Muscle layer of colon (tissue), 2 donors: ENCODE data around the gene DIP2C.
"Not testable (repeated sequence)": the region's sequence is repeated elsewhere in the genome, so short reads cannot be mapped to it uniquely, and the experiment has no call there.

Source experiments
- H3K27ac ChIP-seq: one replicate; pipeline ENCODE4 v1.7.0; 2013; ENCODE audit warnings: low read depth, mild to moderate bottlenecking, low read length, moderate library complexity
- H3K27me3 ChIP-seq, 2 donors: one replicate each; pipeline ENCODE4 v1.7.0; 2013; ENCODE audit warnings: low read length in 2 of 2, mild to moderate bottlenecking in 2 of 2; ENCODE audit not compliant: insufficient read depth in 2 of 2, control insufficient read depth in 1 of 2
- H3K36me3 ChIP-seq: one replicate; pipeline ENCODE4 v1.7.0; 2013; ENCODE audit warnings: mild to moderate bottlenecking, low read length; ENCODE audit not compliant: insufficient read depth
- H3K4me1 ChIP-seq: one replicate; pipeline ENCODE4 v1.7.0; 2013; ENCODE audit warnings: mild to moderate bottlenecking, low read length; ENCODE audit not compliant: insufficient read depth
- H3K4me3 ChIP-seq, 2 donors: one replicate each; pipeline ENCODE4 v1.7.0; 2013; ENCODE audit warnings: low read length in 2 of 2, low read depth in 1 of 2, mild to moderate bottlenecking in 1 of 2, moderate library complexity in 1 of 2
- H3K9ac ChIP-seq: one replicate; pipeline ENCODE4 v1.7.0; 2013; ENCODE audit warnings: low read length
- H3K9me3 ChIP-seq: one replicate; pipeline ENCODE4 v1.7.0; 2013; ENCODE audit warnings: mild to moderate bottlenecking, low read length
- donor health status: abdominal sarcoma.
- donor health status: Adenocarcinoma of cecum.

The DIP2C gene

DNA sequence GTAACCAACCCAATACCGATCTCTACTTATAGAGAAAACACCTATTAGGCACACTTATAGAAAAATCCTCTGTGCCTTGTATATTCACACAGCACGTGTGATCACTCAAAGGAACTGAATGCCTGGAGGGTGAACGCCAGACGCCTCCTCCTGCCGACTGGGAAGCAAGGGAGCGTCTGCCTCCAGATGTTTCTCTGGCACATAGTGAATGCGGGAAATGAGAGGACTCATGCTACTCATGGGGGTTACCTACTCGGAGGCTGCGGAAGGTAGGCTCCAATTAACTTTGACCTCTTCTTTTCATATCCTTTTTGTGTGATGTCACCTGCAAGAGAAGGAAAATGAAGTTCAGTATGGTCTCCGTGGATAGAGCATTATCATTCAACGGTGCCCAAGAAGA lies 203.3 kb downstream of the DIP2C start:
- no peaks in the 10 kb centered on the region for H3K27me3 ChIP-seq
- H3K27ac ChIP-seq, result peak overlapping the region; percentile 93
- no peaks in the 10 kb centered on the region for H3K9me3 ChIP-seq
- H3K4me1 ChIP-seq, result peaks cover 62% of the 10 kb centered on the region
- H3K9ac ChIP-seq, result peak overlapping the region; percentile 18
- no peak overlapping the region for H3K4me3 ChIP-seq
- H3K36me3 ChIP-seq, result peaks cover 4% of the 10 kb centered on the region

GRCh38 chr10:485776-486175 lies 203.7 kb downstream of the DIP2C start:
- Histone ChIP-seq H3K27ac (peak overlapping the region; percentile 93), H3K36me3 (peaks cover 5% of the 10 kb centered on the region), H3K4me1 (peaks cover 62% of the 10 kb centered on the region)

DNA sequence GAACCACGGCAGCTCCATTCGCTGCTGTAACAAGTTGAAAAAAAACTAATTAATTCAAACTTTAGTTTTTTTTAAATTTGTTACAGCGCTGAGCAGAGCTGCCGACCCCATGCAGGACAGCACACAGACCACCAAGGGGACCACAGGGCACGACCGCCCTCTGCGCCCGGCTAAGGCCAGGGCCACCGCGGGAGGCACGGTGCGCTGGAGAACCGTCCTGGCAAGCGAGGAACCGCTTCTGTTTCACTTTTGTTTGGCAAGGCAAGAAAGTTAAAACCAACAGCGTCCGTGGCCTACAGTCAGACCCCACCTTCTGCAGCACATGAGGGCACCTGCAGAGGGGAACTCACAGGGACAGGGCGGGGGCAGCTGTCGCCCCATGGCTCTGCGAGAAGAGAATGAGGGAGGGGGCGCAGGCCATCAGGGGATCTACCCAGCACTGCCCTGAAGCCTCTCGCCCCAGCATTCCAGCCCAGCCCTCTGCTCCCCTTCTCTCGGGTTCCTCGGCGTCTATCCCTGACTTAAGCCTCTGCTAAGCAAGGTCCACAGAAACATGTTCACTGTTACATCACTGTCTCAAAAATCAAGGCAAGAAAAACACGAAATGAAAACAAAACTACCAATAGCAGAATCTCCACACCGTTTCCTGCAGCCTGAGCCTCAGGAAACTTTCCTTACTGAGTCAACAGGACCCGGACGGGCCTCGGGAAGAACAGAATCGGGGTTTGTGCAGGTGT lies 204.4 kb downstream of the DIP2C start:
- peak overlapping the region; percentile 93 for H3K27ac ChIP-seq

More at GRCh38 chr10:485776-486175, 203.7 kb downstream of the DIP2C start:
- Histone ChIP-seq H3K27me3 (no peaks in the 10 kb centered on the region), H3K9me3 (no peaks in the 10 kb centered on the region), H3K4me3 (peak overlapping the region in 1 of 2 donors; percentile 39), H3K9ac (peak overlapping the region; percentile 18)

GRCh38 chr10:484441-484924 lies 205.0 kb downstream of the DIP2C start:
- peak overlapping the region in 1 of 2 donors; percentile 39 for H3K4me3 ChIP-seq
- H3K27ac ChIP-seq, result peak overlapping the region; percentile 93
- peaks cover 10% of the 10 kb centered on the region for H3K36me3 ChIP-seq
- H3K4me1 ChIP-seq, result peaks cover 58% of the 10 kb centered on the region
- no peaks in the 10 kb centered on the region for H3K9me3 ChIP-seq
- no peaks in the 10 kb centered on the region for H3K27me3 ChIP-seq
- H3K9ac ChIP-seq, result peak overlapping the region; percentile 22

More for the DNA sequence above, 204.4 kb downstream of the DIP2C start:
- H3K27me3 ChIP-seq, result no peaks in the 10 kb centered on the region
- H3K4me3 ChIP-seq, result peak overlapping the region in 1 of 2 donors; percentile 39
- H3K4me1 ChIP-seq, result peaks cover 60% of the 10 kb centered on the region
- H3K36me3 ChIP-seq, result peaks cover 10% of the 10 kb centered on the region
- H3K9me3 ChIP-seq, result no peaks in the 10 kb centered on the region
- H3K9ac ChIP-seq, result peak overlapping the region; percentile 0

GRCh38 chr10:483261-483660 lies 206.2 kb downstream of the DIP2C start:
- no peaks in the 10 kb centered on the region for H3K27me3 ChIP-seq
- H3K27ac ChIP-seq, result peak overlapping the region; percentile 93
- H3K9ac ChIP-seq, result peak overlapping the region; percentile 30
- H3K9me3 ChIP-seq, result no peaks in the 10 kb centered on the region
- H3K4me3 ChIP-seq, result no peak overlapping the region
- peaks cover 10% of the 10 kb centered on the region for H3K36me3 ChIP-seq
- peaks cover 67% of the 10 kb centered on the region for H3K4me1 ChIP-seq

- Histone ChIP-seq H3K36me3 (peaks cover 10% of the 10 kb centered on the region), H3K27me3 (no peaks in the 10 kb centered on the region), H3K27ac (peak overlapping the region; percentile 93), H3K4me3 (no peak overlapping the region), H3K9ac (peak overlapping the region; percentile 30), H3K9me3 (no peaks in the 10 kb centered on the region), H3K4me1 (peaks cover 67% of the 10 kb centered on the region)
Observed at GRCh38 chr10:482848-483247, 206.6 kb downstream of the DIP2C start.

DNA sequence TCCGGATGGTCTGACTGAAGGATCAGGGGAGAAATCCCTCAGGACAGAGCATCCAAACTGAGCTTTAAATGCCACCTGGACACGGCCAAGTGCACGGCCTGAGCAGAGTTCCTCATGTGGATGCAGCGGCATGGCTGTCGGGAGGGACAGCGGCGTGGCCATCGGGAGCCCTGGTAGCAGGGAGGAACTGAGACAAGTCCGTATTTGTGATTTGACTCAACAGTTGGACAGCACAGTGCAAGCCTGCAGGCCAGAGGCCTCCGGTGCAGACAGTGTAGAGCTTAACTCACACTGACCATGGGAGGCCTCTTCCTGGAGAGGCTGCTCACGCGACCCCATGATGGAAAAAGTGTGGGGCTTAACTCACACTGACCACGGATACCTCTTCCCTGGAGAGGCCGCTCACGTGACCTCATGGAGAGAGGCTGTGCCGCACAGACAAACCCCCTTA lies 207.4 kb downstream of the DIP2C start:
- Histone ChIP-seq H3K4me1 (peaks cover 66% of the 10 kb centered on the region), H3K9me3 (no peaks in the 10 kb centered on the region), H3K27ac (peak overlapping the region; percentile 93), H3K36me3 (peaks cover 10% of the 10 kb centered on the region), H3K9ac (peak overlapping the region; percentile 30), H3K27me3 (no peaks in the 10 kb centered on the region), H3K4me3 (no peak overlapping the region)

GRCh38 chr10:481628-482027 lies 207.8 kb downstream of the DIP2C start:
- Histone ChIP-seq H3K4me3 (no peak overlapping the region), H3K36me3 (peaks cover 10% of the 10 kb centered on the region), H3K9ac (no peak overlapping the region), H3K27ac (peak overlapping the region; percentile 93), H3K27me3 (no peaks in the 10 kb centered on the region), H3K9me3 (no peaks in the 10 kb centered on the region), H3K4me1 (peaks cover 65% of the 10 kb centered on the region)

GRCh38 chr10:480928-481552 lies 208.4 kb downstream of the DIP2C start:
- Histone ChIP-seq H3K27me3 (no peaks in the 10 kb centered on the region), H3K4me3 (no peak overlapping the region), H3K36me3 (peaks cover 10% of the 10 kb centered on the region), H3K9ac (no peak overlapping the region), H3K27ac (peak overlapping the region; percentile 93), H3K4me1 (peaks cover 59% of the 10 kb centered on the region), H3K9me3 (no peaks in the 10 kb centered on the region)

DNA sequence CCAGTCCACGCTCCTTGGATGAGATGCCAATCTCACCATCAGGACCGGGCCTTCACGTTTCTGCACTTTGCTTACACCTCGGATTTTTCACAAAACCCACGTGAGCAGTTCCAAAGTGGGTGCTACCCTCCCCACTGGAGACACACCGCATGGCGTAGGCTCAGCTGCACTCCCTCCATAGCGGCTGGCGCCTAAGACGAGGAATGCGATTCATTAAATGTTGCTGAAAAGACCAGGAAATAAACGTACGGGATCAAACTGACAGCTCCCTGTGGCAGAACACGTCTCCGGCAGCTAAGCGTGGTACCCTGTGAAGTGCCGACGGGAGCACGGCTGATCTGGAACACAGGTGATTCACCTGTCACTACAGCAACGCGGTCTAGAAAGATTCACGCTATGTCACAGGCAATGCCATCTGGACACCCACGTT lies 209.0 kb downstream of the DIP2C start:
- Histone ChIP-seq H3K9me3 (no peaks in the 10 kb centered on the region), H3K27me3 (no peaks in the 10 kb centered on the region), H3K36me3 (peaks cover 10% of the 10 kb centered on the region), H3K4me1 (peaks cover 54% of the 10 kb centered on the region), H3K4me3 (no peak overlapping the region), H3K9ac (no peak overlapping the region), H3K27ac (no peak overlapping the region)

DNA sequence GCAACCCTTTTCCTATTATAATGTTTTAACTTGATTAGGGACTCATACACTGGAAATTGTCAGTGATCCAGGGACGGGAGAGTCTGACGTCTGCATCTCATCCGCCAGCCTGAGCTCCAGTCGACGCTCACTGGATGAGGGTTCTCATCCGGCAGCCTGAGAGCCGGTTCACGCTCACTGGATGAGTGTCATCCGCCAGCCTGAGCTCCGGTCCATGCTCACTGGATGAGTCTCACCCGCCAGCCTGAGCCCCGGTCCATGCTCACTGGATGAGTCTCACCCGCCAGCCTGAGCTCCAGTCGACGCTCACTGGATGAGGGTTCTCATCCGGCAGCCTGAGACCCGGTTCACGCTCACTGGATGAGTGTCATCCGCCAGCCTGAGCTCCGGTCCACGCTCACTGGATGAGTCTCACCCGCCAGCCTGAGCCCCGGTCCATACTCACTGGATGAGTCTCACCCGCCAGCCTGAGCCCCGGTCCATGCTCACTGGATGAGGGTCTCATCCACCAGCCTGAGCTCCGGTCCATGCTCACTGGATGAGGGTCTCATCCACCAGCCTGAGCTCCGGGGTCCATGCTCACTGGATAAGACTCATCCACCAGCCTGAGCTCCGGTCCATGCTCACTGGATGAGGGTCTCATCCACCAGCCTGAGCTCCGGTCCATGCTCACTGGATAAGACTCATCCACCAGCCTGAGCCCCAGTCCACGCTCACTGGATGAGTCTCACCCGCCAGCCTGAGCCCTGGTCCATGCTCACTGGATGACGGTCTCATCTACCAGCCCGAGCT lies 209.6 kb downstream of the DIP2C start:
- peaks cover 51% of the 10 kb centered on the region for H3K4me1 ChIP-seq
- H3K4me3 ChIP-seq, H3K27me3 ChIP-seq, H3K9ac ChIP-seq, H3K9me3 ChIP-seq, H3K27ac ChIP-seq: not testable (repeated sequence)
- peaks cover 10% of the 10 kb centered on the region for H3K36me3 ChIP-seq
